GM12875 (cell line): ENCODE measurements around the gene ZFP36L2.
A peak's percentile ranks its signal among the peaks of the same experiment; 100 is the strongest.

Experiments
- H3K4me3 ChIP-seq: one replicate; pipeline ENCODE4 v1.5.1; 2011; ENCODE audit warnings: low read depth, low read length, control low read depth
- CTCF ChIP-seq: IDR thresholded peaks from 2 replicates; pipeline ENCODE4 v1.5.1; 2011; ENCODE audit warnings: low read depth, mild to moderate bottlenecking, control low read depth, inconsistent platforms, low read length, moderate library complexity, borderline replicate concordance; ENCODE audit not compliant: insufficient read depth

ZFP36L2 gene

GRCh38 chr2:43223521-43224001, 2.8 kb downstream of the ZFP36L2 start:
- no peak for TF ChIP-seq CTCF

GRCh38 chr2:43222475-43223309, 3.7 kb downstream of the ZFP36L2 start:
- peak overlapping the region; percentile 22 for H3K4me3 ChIP-seq
- no peak for TF ChIP-seq CTCF

More at GRCh38 chr2:43223521-43224001, 2.8 kb downstream of the ZFP36L2 start:
- peak overlapping the region; percentile 54 for H3K4me3 ChIP-seq

GRCh38 chr2:43221763-43222474, 4.5 kb downstream of the ZFP36L2 start:
- TF ChIP-seq CTCF, result no peak
- no peak overlapping the region for H3K4me3 ChIP-seq

GRCh38 chr2:43221124-43221762, 5.2 kb downstream of the ZFP36L2 start:
- H3K4me3 ChIP-seq, result no peak overlapping the region
- no peak for TF ChIP-seq CTCF

GRCh38 chr2:43220760-43221123, 5.7 kb downstream of the ZFP36L2 start:
- H3K4me3 ChIP-seq, result no peak overlapping the region
- TF ChIP-seq CTCF, result no peak

- H3K4me3 ChIP-seq, result peak overlapping the region; percentile 46
- TF ChIP-seq CTCF, result no peak
These were observed 6.1 kb downstream of the ZFP36L2 start for GRCh38 chr2:43220229-43220751.
